Stimulated activated CD4-positive, alpha-beta T cell treated with anti-CD3 and anti-CD28 coated beads, Interleukin-15, amount 100 ng/mL, for 48 hours (primary cell): ENCODE measurements around the gene WDR62.

Experiments
- DNase-seq, 2 donors: peaks; one replicate each; pipeline ENCODE4 v3.0.0-alpha.2; 2020; ENCODE audit warnings: low read depth in 2 of 2

Gene WDR62

GRCh38 chr19:36079389-36079945 lies 24.8 kb downstream of the WDR62 start:
- no peak for DNase-seq

- no peak for DNase-seq
Measured at GRCh38 chr19:36081385-36081784, 26.7 kb downstream of the WDR62 start.

GRCh38 chr19:36081894-36082293 lies 27.2 kb downstream of the WDR62 start:
- no peak for DNase-seq

GRCh38 chr19:36082916-36083315 lies 28.2 kb downstream of the WDR62 start:
- no peak for DNase-seq

- no peak for DNase-seq
Measured at GRCh38 chr19:36084231-36085009, 29.7 kb downstream of the WDR62 start.

- DNase-seq = no peak
Measured at GRCh38 chr19:36086326-36086725, 31.6 kb downstream of the WDR62 start.

GRCh38 chr19:36089847-36090246 lies 35.1 kb downstream of the WDR62 start:
- no peak for DNase-seq

- no peak for DNase-seq
Measured at GRCh38 chr19:36090910-36091695, 36.4 kb downstream of the WDR62 start.

GRCh38 chr19:36092566-36092965 lies 37.9 kb downstream of the WDR62 start:
- no peak for DNase-seq

GRCh38 chr19:36093146-36093662 lies 38.5 kb downstream of the WDR62 start:
- peak in 1 of 2 donors; percentile 7 for DNase-seq

GRCh38 chr19:36093687-36094086 lies 39.0 kb downstream of the WDR62 start:
- DNase-seq = no peak

- DNase-seq = no peak
Measured at GRCh38 chr19:36097036-36097435, 42.3 kb downstream of the WDR62 start.

GRCh38 chr19:36099166-36099785 lies 44.6 kb downstream of the WDR62 start:
- no peak for DNase-seq

GRCh38 chr19:36100476-36100875 lies 45.8 kb downstream of the WDR62 start:
- no peak for DNase-seq

- no peak for DNase-seq
Measured at GRCh38 chr19:36101550-36102327, 47.0 kb downstream of the WDR62 start.

- DNase-seq = no peak
Measured at GRCh38 chr19:36103040-36103626, 48.4 kb downstream of the WDR62 start.

GRCh38 chr19:36103842-36104552 lies 49.3 kb downstream of the WDR62 start:
- DNase-seq = no peak

GRCh38 chr19:36106441-36106840 lies 51.7 kb downstream of the WDR62 start:
- DNase-seq = no peak

- DNase-seq = no peak
Measured at GRCh38 chr19:36106991-36107390, 52.3 kb downstream of the WDR62 start.

- DNase-seq = no peak
Measured at GRCh38 chr19:36108684-36109083, 54.0 kb downstream of the WDR62 start.
